HG03521 (cell line): ENCODE data around the gene GAMT.

Source experiments
- ATAC-seq: cut with Tn5 transposase; IDR thresholded peaks from one replicate; pipeline ENCODE4 v1.9.1; 2021; ENCODE audit warnings: mild to moderate bottlenecking, moderate library complexity; ENCODE audit not compliant: unreplicated experiment

GAMT gene

DNA sequence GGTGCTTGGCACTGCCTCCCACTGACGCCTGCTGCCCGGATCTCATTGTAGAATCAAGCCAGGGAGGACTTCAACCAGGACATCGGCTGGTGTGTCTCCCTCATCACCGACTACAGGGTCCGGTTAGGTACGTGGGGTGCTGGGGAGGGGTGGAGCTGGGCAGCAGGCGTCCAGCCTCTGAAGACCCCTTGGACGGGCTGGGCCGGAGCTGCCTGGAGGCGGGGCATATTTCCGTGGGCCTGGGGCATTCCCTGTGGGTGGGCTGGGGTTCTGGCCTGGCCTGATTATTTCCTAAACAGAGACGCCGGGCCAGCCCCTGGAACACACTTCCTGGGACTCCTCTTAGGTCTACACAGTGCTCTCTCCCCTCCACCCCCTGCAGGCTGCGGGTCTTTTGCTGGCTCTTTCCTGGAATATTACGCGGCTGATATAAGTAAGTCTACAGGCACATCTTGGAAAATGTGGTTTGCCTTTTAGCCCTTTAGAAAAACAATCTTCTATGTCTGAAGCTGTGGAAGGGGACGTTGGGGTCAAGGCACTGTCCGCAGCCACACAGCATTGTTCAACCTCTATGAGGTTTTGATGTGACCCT, 32.0 kb downstream of the GAMT start:
- no peak for ATAC-seq

DNA sequence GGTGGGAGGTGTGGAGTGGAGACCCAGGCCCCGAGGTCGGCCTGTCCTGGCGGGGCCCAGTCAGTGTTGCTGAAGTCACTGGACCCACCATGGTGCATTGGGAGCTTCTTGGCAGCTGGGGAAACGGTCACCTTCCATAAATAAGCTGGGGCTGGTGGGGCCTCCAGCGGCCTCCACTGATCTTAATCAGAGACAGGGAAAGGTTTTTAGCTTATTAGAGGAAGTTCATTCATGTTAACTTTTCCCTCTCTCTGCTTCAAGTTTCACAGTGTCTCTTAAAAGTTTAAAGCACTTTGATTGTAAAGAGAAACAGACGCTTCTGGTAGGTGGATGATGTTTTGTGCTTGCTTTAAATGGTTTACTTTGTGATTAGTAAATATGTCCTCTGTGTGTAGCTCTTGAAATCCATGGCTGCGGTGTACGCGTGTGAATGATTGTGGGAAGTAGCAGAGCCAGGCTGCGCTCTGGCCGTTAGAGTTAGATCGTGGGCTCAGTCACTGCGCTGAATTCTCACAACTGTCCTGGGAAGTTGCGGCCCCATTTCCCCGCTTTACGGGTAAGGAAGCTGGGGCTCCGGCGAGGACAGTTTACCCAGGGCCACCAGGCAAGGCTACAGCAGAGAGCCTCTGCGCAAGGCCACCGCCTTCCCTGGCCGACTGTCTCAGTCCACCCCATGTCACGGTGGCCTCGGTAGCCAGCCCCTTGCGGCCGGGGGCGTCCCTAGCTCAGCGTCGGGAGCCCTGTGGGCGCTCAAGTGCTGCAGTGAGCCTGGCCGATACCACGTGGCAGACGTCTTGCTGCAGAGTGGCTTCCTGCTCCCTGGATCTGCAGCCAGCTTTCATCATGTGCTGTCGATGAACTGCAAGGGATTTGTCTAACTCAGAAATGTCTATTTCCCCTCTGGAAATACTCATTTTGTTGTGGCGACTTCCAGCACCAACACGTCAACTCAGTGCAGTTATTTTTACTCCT, 34.2 kb downstream of the GAMT start:
- no peak for ATAC-seq

DNA sequence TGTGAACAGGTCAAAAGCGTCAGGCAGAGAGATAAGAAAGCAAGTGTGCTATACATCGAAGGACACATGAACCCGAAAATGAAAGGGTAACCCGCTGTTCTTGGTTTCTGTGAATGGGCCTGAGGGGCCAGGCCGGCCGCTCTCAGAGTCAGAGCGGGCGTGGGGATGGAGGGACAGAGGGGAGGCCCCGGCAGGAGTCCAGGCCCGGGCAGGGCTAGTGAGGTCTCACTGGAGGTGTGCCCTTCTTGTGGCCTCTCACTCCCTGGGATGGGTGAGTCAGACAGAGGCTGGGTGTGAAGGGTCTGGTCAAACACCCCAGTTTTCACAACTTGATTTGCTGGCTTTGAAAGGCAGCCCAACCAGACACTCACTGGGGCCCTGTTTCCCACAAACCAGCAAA, 35.0 kb downstream of the GAMT start:
- ATAC-seq = no peak

DNA sequence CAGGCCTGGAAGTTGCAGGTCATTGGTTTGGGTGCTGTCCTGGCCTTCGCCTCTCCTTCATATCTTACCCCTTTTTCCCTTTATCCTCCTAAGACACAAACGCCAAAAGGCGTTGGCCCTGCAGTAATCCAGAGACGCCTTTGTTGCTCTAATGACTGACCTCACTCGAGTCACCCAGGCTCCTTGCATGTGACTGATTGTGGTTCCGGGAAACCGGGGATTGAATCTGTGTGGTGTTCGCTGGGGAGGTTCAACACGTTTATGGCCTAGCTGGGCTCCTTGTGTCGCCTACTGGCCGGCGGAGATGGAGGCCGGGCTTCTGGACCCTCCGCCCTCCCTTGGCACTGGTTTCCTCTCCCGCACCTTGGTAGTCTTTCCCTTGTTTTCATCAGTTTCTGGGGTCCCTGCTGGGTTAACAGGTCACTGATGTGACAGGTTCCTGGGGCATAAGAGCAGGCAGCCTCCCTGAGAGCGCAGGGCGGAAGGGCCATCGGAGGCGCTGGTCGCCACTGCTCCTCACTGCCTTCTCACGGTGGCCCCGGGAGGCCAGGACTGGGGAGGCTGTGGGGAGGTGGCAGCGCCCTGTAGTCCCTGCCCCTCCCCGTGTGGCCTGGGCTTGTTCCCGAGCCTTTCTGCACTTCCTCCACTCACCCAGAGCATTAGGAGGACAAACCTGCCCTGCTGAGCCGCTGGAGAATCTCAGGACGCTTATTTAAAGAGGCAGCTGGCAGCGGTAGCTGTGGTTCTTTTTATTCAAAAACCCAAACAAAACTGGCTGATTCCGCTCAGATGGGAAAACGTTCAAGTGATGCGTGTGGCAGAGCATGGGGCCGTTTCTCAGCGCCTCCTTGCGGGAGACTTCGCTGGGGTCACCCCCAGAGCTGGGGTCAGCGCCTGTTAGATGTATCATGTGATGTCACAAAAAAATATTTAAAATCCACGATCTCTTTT, 35.7 kb downstream of the GAMT start:
- no peak for ATAC-seq

DNA sequence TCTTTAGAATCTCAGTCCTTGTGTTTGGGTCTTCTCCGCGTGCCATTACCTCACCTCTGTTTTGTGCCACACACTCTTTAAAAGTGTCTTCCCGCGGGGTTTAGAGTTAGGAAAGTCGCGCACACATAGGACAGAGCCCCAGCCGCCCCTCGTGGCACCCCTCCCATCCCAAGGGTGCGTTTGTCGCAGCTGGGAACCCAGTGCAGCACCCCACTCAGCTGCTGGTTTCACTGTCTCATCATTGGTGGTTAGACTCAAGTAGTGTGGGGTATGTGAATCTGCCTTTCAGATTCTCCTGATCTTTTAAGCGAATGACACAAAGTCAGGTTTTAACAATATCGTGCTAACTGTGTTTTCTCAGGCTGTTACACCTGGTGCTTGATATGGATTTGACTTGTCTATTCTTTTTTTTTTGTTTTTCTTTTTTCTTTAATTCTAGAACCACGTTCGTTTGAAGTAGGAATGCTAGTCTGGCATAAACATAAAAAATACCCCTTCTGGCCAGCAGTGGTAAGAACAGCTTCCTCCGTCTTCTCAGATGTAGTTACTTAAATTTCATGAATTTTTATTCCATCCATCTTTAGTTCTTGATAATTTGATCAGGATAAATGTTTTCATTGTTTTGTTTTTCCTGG, 37.2 kb downstream of the GAMT start:
- no peak for ATAC-seq

DNA sequence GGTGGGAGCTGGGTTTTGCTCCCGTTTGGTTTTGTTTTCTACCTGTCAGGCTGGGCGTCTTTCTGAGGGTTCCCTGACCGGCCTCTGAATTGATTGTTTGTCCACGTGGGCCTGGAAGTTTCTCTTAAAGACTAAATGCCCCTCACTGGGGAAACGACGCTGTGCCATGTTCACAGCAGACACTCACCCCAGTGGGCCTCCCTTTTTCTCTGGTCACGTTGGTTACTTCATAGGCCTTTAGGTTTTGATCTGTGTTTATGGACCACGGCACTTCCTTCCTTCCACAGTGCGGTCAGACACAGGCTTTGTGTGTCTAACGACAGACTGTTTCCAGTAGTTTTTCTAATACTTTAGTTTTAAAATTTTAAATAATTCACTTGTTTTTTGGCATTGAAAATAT, 37.7 kb downstream of the GAMT start:
- no peak for ATAC-seq

DNA sequence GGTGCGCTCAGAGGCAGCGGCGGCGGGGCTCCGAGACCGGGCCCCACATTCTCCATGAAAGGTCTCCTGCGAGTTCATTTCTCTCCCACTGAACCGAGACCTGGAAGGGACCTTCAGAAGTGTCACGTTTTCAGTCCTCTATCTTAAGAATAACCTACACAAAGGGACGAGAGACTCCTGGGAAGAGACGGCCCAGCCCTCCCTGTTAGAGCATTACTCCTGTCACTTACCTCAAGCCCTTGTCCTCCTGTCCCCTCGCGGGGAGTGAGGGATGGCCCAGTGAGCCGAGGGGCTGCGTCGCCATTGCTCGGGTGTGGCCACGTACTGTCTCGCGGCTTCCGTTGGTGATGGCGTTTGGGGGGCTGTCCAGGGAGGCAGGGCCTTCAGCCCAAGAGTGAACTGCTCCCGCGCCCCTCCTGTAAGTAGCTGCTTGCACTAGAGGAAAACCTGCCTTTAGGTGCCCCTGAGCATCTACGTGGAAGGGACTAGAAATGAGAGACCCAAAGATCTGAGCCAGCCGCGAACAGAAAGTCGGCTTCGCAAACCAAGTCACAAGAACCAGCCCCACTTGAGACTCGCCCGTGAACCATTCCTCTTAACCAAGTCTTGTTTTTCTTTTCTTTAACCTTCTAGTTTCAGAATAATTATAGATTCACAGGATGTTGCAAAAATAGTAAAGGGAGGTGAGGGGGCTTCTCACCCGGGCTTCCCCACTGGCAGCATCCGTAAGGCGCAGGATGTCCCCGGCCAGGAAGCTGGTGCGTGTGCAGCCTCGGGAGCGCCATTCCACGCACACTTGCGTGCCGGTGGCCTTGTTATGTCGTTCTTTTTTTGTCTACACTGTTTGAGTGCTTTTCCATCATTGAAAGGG, 38.7 kb downstream of the GAMT start:
- ATAC-seq = no peak

DNA sequence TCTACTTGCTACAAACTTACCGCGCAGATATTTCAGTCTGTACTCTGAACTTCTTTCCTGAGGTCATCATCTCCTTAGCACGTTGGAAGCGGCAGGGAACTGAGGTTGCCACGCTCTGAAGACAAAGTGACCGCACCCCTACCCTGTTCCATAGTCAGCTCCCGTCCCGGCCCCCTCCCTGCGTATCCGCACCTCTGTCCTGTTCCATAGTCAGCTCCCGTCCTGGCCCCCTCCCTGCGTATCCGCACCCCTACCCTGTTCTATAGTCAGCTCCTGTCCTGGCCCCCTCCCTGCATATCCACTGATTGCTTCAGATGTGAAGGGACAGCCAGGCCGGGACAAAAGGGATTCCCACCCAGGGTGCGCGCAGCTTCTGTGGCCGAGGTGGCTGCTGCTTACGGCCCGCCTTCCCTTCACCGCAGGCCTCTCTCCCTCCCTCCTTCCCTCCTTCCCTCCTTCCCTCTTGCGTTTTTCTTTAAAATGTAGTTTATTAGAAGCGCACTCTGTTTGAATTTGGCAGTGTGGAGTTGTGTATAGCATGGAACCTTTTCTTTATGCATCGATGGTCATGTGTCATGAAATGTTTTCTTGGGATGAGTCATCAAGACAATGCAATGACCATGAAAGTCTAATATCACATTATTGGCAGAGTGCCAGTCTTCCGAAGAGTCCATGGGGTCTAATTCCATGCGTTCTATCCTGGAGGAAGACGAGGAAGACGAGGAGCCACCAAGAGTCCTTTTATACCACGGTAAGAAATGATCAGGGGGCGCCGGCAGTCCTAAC, 39.5 kb downstream of the GAMT start:
- ATAC-seq = no peak

DNA sequence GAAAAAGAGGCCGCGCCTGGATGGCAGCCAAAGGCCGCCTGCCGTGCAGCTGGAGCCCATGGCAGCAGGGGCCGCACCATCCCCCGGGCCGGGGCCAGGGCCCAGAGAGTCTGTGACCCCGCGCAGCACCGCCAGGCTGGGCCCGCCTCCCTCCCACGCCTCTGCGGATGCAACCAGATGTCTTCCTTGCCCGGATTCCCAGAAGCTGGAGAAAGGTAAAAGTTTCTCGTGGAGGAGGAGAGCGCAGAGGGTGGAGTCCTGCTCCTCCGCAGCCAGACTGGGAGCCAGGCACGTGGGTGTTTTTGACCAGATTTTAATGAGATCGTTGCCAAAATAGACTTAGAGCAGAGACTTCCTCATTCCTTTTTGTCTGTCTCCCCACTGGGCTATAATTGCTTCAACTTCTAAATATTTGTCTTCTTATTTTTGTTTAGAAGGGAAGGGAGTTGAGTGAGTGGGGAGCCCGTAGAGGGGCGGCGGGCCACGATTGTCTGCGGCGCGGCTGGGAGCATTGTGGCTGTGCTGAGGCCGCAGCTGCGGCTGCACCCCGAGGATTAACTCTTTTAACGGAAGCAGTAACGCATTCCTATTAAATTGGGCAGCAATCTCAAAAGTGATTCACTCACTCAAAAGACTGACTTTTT, 40.4 kb downstream of the GAMT start:
- no peak for ATAC-seq

DNA sequence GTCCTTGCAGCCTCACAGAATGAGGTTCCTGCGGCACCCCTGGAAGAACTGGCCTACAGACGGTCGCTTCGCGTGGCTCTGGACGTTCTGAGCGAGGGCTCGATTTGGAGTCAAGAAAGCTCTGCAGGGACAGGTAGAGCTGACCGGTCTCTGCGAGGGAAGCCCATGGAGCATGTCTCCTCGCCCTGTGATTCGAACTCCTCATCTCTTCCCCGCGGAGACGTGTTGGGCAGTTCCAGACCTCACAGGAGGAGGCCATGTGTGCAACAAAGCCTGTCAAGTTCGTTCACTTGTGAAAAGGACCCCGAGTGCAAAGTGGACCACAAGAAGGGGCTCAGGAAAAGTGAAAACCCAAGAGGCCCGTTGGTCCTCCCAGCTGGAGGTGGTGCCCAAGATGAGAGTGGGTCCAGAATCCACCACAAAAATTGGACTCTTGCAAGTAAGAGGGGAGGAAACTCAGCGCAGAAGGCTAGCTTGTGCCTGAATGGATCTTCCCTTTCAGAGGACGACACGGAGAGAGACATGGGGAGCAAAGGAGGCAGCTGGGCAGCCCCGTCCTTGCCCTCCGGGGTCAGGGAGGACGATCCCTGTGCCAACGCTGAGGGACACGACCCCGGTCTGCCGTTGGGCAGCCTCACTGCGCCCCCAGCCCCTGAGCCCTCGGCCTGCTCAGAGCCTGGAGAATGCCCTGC, 41.1 kb downstream of the GAMT start:
- ATAC-seq = no peak

DNA sequence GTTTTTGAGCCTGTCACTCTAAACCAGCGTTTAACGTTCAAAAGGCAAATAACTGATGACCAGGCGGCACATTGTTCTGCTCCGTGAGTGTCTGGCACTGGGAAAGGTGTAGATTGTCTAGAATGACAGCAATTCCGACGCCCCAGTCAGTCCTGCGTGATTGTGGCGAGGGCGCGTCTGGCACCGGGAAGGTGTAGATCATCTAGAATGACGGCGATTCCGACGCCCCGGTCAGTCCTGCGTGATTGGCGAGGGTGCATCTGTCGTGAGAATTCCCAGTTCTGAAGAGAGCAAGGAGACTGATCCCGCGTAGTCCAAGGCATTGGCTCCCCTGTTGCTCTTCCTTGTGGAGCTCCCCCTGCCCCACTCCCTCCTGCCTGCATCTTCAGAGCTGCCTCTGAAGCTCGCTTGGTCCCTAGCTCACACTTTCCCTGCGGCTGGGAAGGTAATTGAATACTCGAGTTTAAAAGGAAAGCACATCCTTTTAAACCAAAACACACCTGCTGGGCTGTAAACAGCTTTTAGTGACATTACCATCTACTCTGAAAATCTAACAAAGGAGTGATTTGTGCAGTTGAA, 43.7 kb downstream of the GAMT start:
- ATAC-seq = no peak

DNA sequence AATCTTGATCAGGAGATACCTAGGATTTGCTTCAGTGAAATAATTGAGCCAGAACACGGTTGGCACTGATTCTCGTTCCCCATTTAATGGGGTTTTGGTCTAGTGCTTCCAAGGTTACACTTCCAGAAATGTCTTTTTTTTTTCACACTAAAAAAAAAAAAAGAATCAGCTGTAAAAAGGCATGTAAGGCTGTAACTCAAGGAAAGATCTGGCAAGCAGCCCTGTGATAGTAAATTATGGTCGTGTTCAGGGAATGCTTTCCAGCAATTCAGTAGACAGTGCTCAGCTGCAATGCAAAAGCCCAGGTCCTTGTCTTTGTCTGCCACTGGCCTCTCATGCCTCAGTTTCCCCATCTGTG, 44.9 kb downstream of the GAMT start:
- no peak for ATAC-seq

DNA sequence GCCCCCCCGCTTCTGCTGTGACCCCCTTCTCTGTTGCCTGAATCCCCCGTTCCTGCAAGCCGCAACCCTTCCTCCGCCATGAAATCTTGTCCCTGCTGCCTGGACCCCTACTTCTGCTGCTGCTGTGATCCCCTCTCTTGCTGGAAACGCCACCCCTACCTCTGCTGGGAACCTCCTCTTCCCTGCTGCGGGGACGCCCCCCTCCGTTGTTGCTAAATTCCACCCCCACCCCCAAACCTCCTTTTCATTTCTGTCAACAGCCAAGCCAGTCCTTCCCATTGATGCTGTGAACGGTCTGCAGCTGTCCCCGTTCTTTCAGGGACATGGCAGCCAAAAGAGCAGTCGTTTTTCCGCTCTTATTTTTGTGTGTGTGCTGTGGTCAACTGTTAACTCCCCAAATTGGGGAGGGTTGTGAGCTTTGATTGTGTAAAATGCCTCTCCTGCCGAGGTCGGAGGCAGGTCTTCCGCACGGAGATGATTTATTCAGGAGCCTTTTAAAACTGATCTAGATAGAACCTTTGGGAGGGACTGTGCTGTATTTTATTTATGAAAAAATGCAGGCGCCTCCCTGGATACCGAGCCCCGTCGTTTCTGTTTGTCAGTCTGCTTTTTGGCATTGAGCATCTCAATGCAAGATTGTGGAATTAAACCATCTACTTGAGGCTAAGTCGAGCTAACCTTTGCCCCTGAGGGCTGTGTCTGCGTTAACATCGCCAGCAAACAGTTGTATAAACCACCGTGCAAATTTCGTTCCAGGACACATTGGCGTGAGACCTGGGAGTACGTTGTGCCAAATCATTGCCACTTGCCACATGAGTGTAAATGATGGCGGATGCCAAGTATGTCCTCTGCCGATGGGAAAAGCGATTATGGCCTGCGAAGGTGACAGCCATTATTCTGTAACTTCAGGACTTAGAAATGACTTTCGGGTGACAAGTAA, 45.5 kb downstream of the GAMT start:
- no peak for ATAC-seq

DNA sequence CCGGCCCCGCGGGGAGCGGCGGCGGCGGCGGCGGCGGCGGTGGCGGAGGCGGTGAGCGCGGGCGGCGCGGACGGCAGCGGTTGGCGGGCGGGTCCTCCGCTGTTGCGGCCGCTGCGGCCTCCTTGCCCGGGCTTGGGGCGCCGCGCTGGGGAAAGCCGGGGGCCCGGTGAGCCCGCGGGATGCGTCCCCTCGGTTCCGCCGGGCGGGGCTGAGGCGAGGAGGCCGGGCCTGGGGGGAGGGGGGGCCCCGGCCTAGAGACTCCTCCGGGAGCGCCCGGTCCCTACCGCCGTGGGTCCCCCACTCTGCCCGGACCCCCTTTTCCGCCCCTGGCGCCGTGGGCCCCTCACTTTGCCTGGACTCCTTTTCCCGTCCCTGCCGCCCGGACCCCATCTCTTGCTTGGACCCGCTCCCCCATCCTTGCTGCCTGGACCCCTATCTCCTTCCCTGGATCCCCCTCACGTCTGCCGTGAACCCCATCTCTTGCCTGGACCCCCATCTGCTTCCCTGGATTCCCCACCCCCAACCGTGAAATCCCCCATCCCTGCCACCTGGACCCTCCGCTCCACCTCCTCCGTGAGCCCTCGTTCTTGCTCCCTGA, 46.3 kb downstream of the GAMT start:
- ATAC-seq = no peak

DNA sequence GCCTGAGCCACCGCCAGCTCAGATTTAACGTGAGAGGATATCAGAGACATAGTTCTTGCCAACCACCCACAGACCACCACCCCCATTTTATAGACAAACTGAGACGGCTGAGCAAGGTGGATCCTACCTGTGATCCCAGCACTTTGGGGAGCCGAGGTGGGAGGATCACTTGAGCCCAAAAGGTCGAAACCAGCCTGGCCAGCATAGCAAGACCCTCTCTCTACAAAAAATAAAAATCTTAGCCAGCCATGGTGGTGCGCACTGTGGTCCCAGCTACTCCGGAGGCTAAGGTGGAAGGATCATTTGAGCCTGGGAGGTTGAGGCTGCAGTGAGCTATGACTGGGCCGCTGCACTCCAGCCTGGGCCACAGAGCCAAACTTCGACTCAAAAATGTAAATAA, 48.2 kb downstream of the GAMT start:
- no peak for ATAC-seq

DNA sequence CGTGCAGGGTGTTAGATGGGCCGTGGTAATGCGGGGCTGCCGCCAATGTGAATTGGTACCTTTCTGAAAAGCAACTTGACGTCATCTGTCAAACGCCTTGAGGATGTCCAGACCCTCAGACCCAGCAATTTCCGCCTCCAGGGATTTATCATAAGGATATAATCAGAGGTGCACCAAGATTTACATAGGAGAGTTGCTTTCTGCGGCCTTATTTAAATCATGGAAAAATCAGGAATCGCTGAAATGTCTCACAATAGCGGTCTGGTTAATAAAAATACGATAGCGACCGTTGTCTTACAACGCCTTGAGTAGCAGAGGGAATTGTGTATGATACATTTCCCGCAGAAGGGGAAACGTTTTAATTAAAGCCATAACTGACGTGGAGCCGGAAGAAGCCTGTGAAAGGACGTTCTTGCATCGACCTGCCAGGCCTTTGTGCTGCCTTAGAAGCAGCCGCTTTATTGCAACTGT, 49.9 kb downstream of the GAMT start:
- no peak for ATAC-seq
